Hypothalamus (tissue), 51 donors: ENCODE measurements around the gene PSMD8.
"Not testable (repeated sequence)": the region's sequence is repeated elsewhere in the genome, so short reads cannot be mapped to it uniquely, and the experiment has no call there.

ENCODE experiments used
- DNase-seq, 51 donors: peaks; one replicate each; lab custom pipeline; 2025; lab: John Stamatoyannopoulos, UW

PSMD8 gene

DNA sequence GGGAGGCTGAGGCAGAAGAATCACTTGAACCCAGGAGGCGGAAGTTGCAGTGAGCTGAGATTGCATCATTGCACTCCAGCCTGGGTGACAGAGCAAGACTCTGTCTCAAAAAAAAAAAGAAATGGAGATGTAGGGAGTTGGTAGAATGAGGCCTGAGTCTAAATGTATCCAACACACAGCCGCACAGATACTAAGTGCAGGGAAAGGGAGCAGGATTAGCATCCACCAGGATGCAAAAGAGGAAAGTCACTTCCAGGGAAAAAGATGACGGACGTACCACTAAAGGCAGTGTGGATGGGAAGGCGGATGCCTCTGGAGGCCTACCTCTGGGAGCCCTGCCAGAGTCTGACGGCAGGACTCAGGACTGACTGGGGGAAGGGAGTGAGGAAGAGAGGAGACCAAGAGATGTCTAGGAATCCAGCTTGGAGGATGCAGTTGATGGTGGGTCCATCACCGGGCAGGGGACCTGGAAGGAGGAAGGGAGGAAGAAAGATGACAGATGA lies 35.3 kb downstream of the PSMD8 start:
- peak in 1 of 51 donors; percentile 8 for DNase-seq

DNA sequence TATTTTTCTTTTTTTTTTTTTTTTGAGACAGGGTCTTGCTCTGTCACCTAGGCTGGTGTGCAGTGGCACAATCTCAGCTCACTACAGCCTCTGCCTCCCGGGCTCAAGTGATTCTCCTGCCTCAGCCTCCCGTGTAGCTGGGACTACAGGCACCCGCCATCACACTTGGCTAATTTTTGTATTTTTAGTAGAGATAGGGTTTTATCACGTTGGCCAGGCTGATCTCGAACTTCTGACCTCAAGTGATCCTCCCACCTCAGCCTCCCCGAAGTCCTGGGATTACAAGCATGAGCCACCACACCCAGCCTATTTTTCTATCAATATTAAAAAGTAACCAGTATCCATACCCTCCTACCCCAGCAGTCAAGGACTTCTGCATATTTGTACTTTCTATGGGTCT lies 36.0 kb downstream of the PSMD8 start:
- DNase-seq, result not testable (repeated sequence)

DNA sequence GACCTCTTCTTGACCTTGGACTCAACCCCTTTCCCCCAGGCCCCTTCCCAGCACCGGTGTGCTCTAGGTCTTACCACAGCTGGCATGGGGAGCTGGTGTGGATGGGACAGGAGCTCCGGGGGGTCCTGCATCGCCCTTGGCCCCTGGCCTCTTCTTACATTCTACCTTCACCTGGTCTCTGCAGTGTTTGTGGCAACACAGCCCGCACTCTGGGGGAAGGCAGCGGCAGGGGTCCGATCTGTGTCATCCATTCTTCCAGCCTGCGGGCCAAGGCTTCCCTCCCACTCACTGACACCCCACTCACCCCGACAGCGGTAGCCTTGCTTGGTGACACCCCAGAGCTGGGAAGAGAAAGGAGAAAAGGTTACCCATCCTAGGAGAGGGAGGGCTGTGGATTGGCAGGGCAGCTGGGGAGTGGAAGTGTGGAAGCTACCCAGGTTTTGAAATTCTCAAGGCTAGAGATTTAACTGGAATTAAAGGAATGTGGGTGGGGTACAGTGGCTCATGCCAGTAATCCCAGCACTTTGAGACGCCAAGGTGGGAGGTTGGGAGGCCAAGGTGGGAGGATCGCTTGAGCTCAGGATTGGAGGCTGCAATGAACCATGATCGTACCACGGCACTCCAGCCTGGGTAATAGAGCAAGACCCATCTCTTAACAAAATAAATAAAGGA lies 36.8 kb downstream of the PSMD8 start:
- DNase-seq, result no peak

DNA sequence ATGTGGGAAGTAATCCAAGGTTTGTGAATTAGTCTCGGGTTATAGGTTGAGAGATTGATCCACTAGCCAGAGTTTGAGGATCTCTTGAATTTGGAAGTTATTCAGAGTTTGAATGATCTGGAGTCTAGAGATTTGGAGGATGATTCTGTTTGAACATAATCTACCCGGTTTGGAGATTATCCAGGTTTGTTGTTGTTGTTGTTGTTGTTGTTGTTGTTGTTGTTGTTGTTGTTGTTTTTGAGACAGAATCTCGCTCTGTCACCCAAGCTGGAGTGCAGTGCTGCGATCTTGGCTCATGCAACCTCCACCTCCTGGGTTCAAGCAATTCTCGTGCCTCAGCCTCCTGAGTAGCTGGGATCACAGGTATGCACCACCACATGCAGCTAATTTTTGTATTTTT lies 37.5 kb downstream of the PSMD8 start:
- DNase-seq, result not testable (repeated sequence)

DNA sequence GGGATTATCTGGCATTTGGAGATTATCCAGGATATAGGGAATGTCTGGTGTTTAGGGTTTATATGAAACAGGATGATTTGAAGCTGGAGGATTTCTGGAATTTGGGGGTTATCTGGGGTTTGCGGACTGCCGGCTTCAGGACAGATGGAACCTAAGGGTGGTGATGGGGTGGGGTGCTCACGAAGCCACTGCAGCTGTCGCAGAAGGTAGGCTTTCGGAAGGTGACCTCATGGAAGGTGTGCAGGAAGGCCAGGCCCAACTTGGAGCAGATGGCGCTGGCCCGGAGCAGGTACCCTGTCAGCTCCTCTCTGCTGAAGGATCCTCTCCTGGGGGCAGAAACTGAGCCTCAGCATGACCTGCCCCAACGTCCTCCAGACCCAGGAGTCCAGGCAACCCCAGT lies 38.1 kb downstream of the PSMD8 start:
- no peak for DNase-seq

DNA sequence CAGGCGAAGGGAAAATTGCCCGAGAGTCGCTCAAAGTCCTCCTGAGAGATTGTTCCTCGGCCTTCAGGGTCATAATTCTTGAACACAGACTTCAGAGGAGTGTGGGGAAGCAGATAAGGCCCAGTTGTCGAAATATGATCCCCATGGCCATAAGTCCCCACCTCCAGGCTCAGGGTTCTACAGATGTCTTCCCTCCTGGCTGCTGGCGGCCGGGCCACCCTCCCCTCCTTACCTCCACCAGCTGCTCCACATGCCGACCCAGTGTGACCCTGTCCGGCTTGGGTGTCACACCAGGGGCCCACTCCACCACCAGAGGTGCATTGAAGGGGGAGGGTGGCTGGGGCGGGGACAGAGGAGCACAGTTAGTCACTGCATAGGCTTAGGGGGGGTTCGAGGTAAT lies 38.6 kb downstream of the PSMD8 start:
- DNase-seq, result no peak

DNA sequence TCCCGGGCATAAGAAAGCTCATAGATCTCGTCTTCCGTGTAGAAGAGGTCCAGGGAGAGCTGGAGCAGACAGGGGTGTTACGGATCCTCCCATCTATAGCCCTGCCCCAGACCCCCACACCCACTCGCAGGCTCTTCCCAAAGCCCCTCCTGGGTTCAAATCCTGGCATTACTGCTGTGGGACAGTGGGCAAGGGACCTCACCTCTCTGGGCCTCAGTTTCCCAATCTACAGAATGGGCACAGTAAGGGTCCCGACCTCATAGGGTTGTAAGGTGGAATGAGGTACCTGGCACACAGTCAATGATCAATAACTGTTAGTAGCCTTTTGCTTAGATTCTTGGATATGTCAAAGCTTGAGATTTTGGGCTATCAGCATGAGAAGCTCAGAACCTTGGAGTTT lies 39.0 kb downstream of the PSMD8 start:
- DNase-seq, result no peak

DNA sequence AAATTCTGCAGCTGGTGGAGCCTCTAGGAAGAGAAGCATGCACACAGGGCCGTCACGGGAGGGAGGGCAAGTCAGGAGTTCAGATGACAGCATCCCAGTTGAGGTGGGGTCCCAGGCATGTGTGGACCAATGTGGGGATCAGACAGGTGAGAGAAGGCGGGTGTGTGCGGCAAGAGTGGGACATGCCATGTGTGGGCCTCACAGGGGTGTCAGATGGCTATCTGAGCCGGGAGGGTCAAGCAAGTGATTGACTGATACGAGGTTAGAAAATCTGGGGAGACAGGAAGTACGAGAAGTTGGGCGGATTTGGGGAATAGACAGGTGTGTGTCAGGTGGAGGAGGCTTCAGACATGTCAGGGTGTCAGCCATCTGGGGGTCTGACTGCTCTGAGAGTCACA lies 42.8 kb downstream of the PSMD8 start:
- DNase-seq, result no peak

DNA sequence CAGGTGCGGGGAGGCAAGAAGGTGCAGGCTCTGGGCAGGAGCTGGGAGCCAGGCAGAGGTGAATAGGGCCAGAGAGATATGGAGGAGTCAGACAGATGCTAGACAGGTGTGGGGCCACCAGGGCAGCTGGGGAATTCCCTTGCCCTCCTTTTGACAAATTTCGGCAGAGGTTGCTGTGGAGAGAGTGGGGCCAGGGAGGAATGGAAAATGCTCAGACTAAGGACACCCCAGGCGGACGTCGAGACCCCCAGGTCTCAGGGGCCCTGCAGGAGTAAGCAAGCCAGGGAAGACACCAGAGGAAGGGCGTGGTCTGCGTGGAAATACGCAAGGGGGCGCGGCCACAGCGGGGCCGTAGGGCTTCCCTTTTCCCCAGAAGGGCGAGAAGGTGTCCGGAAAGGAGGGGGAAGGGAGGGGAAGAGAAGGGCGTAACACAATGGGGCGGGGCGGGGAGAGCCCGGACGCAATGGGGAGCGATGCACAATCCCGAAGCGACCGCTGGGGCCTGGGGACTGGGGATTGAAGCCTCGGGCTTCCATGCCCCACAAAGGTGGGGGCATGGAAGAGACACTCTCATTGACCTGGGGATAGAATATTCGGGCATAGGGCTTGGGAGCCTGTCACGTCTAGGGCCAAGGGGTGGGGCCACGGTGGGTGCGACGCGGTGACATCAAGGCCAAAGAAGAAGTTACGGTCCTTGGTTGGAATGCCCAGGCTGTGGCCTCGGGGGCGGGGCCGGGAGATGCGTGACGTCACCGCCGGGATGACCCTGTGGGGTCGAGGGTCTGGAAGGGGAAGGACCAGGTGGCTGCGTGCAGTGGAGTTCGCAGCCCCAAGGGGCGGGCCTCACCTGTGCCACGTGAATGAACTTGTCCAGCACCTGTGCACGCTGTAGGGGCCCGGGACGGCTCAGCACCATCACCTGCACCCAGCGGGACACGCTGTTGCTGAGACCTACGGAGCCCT lies 43.5 kb downstream of the PSMD8 start:
- peak in 6 of 51 donors; percentile 6 to 18 (median 12) for DNase-seq

DNA sequence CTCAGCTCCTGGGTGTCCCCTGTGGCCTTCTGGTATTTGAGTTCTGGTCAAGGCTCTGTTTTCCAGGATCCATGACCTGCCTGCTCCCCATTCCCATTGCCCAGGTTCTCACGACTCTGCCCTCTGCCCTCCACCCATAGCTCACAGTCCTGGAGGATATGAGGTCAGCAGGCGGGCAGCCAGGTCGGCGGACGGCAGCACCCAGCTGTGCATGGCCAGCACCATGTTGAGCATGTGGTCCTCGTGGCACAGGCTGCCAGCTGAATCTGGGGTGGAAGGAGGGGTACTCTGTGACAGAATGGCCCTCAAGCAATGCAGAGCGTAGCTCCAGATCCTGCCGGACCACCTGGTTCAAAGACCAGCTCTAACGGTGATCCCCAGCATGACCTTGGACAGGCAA lies 46.6 kb downstream of the PSMD8 start:
- DNase-seq, result no peak

DNA sequence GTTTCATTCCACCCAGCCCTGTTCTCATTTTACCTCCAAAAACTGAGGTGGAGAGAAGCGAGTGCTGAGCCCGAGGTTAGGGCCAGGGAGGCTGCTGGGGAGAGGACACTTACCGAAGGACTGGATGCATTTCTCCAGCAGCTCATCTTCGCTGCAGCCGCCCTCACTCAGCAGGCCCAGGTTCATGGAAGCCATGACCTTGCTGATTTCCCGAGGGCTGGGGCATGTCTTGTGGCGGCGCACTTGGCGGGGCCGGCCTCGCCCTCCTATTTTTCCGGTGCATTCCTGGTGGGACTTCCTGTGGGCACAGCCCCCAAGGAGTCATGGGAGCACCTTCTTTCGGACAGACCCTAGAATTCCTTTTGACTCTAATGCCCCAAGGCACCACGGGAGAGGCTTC lies 47.5 kb downstream of the PSMD8 start:
- DNase-seq, result no peak

DNA sequence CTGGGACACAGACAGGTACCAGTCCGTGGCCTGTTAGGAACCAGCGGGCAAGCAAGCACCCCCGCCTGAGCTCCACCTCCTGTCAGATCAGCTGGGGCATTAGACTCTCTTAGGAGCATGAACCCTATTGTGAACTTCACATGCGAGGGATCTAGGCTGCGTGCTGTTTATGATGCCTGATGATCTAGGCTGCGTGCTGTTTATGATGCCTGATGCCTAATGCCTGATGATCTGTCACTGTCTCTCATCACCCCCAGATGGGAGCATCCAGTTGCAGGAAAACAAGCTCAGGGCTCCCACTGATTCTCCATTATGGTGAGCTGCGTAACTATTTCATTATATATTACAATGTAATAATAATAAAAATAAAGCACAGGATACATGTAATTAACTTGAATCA lies 48.1 kb downstream of the PSMD8 start:
- no peak for DNase-seq

DNA sequence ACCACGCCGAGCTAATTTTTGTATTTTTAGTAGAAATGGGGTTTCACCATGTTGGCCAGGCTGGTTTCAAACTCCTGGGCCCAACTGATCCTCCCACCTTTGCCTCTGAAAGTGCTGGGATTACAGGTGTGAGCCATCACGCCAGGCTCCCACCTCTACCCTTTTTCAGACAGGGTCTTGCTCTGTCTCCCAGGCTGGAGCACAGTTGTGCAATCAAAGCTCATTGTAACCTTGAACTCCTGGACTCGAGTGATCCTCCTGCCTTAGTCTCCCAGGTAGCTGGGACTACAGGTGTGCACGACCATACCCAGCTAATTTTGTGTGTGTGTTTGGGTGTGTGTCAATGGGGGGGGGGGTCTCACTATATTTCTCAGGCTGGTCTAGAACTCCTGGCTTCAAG lies 49.9 kb downstream of the PSMD8 start:
- DNase-seq, result no peak

DNA sequence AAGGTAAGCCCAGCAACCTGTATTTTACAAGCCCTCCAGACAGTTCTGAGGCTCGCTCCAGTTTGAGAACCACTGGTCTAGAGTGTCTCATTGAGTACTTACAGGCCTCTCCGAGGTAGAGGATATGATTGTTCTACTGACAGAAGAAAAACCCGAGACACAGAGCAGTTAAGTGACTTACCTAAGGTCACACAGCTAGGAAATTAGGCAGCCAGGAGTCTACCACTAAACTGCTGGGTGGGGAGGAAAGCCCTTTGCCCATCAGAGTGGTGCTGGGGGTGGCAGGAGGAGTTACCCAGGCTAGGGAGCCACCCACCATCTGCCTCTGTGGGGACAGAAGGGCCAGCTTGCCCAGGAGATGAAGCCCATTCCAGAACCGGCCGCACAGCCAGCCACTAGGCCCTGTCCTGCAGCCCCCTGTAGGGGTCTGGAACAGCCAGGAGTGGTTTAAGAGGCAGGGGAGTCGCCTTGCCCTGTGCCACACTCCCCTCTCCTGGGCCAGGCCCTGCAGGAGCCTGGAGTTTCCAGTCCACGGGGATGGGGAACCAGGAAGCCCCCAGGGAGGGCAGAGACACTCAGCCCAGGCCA lies 50.9 kb downstream of the PSMD8 start:
- no peak for DNase-seq

DNA sequence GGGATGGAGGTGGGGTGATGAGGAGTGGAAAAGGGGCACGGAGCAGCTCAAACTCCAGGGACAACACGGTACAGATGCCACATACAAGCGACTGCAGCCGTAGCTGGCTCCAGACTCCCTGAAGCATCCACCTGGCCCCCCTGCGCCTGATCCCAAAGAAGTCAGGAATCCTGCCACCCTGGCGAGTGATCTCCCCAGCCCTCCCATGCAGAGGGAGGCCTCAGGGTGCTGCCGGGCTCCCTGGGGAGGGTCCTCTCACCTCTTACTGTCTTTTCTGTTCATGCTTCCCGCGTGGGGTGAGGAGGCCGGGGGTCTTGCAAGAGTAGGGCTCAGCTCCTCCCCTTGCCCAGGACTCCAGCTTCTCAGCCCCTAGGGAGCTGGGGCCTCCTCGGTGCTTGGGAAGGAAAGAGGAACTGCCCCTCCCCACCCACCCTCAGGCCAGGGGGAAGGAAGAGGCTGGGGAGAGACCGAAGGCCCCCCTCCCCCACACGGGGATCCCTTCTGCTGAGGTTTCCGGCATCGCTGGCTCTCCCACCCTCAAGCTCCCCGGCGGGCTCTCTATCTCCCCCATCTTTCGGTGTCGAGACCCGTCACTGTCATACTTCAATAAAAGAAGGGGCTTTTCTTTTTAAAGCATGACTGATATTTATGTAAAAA lies 51.6 kb downstream of the PSMD8 start, which contains the start of gene RASGRP4:
TSS of gene RASGRP4 (minus strand) at position 410 of the 657 bp plus-strand sequence. CDS start at position 282, 128 bp downstream.
- DNase-seq, result peak in 13 of 51 donors; percentile 1 to 34 (median 7)

DNA sequence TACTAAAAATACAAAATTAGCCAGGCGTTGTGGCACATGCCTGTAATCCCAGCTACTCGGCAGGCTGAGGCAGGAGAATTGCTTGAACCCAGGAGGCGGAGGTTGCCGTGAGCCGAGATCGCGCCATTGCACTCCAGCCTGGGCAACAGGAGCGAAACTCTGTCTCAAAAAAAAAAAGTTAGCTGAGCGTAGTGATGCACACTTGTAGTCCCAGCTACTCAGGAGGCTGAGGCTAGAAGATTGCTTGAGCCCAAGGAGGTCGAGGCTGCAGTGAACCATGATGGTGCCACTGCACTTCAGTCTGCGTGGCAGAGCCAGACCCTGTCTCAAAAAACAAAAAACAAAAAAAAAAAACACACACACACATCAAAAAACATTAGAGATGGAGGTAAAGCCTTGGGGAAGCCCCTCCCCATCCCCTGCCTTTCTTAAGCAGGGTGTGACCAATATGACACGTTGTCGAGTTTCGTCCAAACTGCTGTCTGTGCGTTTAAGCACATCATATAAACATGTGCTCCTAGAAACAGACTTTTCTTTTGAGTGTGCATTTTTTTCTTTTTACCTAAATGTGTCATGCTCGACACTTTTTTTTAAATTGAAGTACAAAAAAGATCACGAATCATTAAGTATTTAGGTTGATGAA lies 52.8 kb downstream of the PSMD8 start:
- not testable (repeated sequence) for DNase-seq

DNA sequence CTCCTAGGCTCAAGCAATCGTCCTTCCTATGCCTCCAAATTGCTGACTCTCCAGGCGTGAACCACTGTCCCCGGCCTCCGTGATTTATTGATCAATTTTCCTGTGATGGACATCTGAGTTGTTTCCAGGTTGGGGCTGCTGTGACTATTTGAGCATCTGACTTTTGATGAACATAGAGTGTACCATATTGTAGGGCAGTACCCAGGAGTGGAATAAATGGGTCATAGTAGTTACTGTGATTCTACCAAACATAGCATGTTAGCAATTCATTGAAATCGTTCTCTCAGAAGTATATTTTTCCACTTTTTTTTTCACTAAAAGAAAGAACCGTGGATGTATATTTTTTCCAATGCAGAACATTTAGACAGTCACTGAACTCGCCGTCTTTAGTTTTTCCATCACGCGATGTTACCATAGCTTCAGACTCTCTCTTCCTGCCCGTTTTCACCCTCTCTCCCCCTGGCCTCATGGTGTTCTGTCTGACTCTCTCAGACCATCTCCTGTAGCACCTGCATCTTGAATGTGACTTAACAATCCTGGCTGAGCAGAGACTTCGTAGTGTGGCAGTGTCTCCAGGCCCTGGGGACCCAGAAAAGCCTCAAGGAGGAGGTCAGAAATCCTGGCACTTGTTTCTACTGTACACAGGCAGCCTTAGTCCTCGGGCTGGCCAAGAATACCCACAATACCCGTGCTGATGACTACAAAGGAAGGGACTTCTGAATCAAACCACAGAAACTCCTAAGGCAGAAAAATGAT lies 54.9 kb downstream of the PSMD8 start:
- DNase-seq, result no peak

DNA sequence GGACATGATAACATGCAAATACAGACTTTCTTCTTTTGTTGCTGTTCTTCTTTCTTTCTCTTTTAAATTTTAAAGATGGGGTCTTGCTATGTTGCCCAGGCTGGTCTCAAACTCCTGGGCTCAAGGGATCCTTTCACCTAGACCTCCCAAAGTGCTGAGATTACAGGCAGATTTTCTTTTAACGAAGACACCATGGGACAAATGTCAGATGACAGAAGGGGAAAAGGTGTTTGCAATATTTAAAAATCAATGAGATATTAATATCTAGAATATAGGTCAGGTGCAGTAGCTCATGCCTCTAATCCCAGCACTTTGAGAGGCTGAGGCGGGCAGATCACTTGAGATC lies 55.4 kb downstream of the PSMD8 start:
- no peak for DNase-seq

DNA sequence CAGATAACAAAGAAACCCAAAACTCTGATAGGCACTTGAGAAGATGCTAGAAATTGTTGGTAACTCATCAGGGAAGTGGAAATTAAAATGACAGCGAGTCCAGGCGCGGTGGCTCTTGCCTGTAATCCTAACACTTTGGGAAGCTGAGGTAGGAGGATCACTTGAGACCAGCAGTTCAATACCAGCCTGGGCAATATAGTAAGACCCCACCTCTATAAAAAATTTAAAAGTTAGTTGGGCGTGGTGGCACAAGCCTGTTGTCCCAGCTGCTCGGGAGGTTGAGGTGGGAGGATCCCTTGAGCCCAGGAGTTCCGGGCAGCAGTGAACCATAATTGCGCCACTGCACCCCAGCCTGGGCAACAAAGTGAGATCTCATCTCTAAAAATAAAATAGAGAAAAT lies 56.6 kb downstream of the PSMD8 start:
- DNase-seq, result no peak
